DMS153 treated with DMSO at 0.1 percent for 48 hours (cell line): ENCODE measurements around the gene MTARC1.

Source experiments
- DNase-seq: peaks from one replicate; lab custom pipeline; 2025; ENCODE audit not compliant: unreplicated experiment; lab: John Stamatoyannopoulos, UW

The MTARC1 gene

GRCh38 chr1:220804202-220804586 lies 17.5 kb downstream of the MTARC1 start:
- no peak for DNase-seq

- DNase-seq = no peak
These were observed 19.7 kb downstream of the MTARC1 start for GRCh38 chr1:220806408-220806807.

- no peak for DNase-seq
These were observed 21.0 kb downstream of the MTARC1 start for GRCh38 chr1:220807726-220808125.

GRCh38 chr1:220808345-220809186 lies 21.9 kb downstream of the MTARC1 start:
- no peak for DNase-seq

GRCh38 chr1:220809187-220809550 lies 22.5 kb downstream of the MTARC1 start:
- DNase-seq = no peak

GRCh38 chr1:220809704-220810103 lies 23.0 kb downstream of the MTARC1 start:
- DNase-seq = no peak

GRCh38 chr1:220810179-220810653 lies 23.5 kb downstream of the MTARC1 start:
- no peak for DNase-seq

GRCh38 chr1:220810963-220811362 lies 24.2 kb downstream of the MTARC1 start:
- DNase-seq = no peak

GRCh38 chr1:220811695-220812094 lies 25.0 kb downstream of the MTARC1 start:
- DNase-seq = no peak

- DNase-seq = no peak
These were observed 25.6 kb downstream of the MTARC1 start for GRCh38 chr1:220812308-220812707.

GRCh38 chr1:220813013-220813412 lies 26.3 kb downstream of the MTARC1 start:
- no peak for DNase-seq

- DNase-seq = no peak
These were observed 28.7 kb downstream of the MTARC1 start for GRCh38 chr1:220815409-220815808.

GRCh38 chr1:220817907-220818306 lies 31.2 kb downstream of the MTARC1 start:
- no peak for DNase-seq

GRCh38 chr1:220818421-220819173 lies 31.9 kb downstream of the MTARC1 start:
- DNase-seq = no peak

- no peak for DNase-seq
These were observed 32.8 kb downstream of the MTARC1 start for GRCh38 chr1:220819467-220820026.

GRCh38 chr1:220824031-220824989 lies 37.6 kb downstream of the MTARC1 start:
- DNase-seq = no peak

- DNase-seq = no peak
These were observed 39.3 kb downstream of the MTARC1 start for GRCh38 chr1:220825819-220826551.

GRCh38 chr1:220826729-220827128 lies 40.0 kb downstream of the MTARC1 start:
- DNase-seq = no peak

- no peak for DNase-seq
These were observed 40.9 kb downstream of the MTARC1 start for GRCh38 chr1:220827445-220828178.

GRCh38 chr1:220828179-220828490 lies 41.4 kb downstream of the MTARC1 start:
- DNase-seq = no peak
